ENCODE data around the gene RREB1.

The RREB1 gene

GRCh38 chr6:7219310-7219709 is 111.5 kb downstream of the RREB1 start:
- Histone ChIP-seq H3K4me1 (peaks cover 4% of the 10 kb centered on the region), H2AFZ (no peak overlapping the region), H3K27ac (no peak overlapping the region), H3K9me3 (ENCODE audit: control insufficient read depth, low read length) (no peaks in the 10 kb centered on the region), H3K4me3 (ENCODE audit: low read depth, low read length) (no peak overlapping the region), H3K4me2 (ENCODE audit: low read length) (no peak overlapping the region), H3K9ac (no peak overlapping the region), H3K79me2 (peaks cover 2% of the 10 kb centered on the region), H3K27me3 (ENCODE audit: control insufficient read depth, insufficient read depth, low read length) (no peaks in the 10 kb centered on the region), H3K36me3 (ENCODE audit: control insufficient read depth, insufficient read depth, low read length) (no peaks in the 10 kb centered on the region)
- no peak for TF ChIP-seq CTCF (IDR thresholded peaks at IDR 0.05)

GRCh38 chr6:7222197-7222596 is 114.4 kb downstream of the RREB1 start:
- H3K4me2 ChIP-seq (ENCODE audit: low read length), result no peak overlapping the region
- H3K79me2 ChIP-seq, result no peaks in the 10 kb centered on the region
- H3K27me3 ChIP-seq (ENCODE audit: control insufficient read depth, insufficient read depth, low read length), result no peaks in the 10 kb centered on the region
- no peak overlapping the region for H2AFZ ChIP-seq
- peaks cover 4% of the 10 kb centered on the region for H3K4me1 ChIP-seq
- no peak overlapping the region for H3K27ac ChIP-seq
- no peak overlapping the region for H3K4me3 ChIP-seq (ENCODE audit: low read depth, low read length)
- no peak for TF ChIP-seq CTCF (IDR thresholded peaks at IDR 0.05)
- no peak overlapping the region for H3K9ac ChIP-seq
- H3K9me3 ChIP-seq (ENCODE audit: control insufficient read depth, low read length), result no peaks in the 10 kb centered on the region
- H3K36me3 ChIP-seq (ENCODE audit: control insufficient read depth, insufficient read depth, low read length), result no peaks in the 10 kb centered on the region

GRCh38 chr6:7224731-7225130 is 117.0 kb downstream of the RREB1 start:
- H3K4me2 ChIP-seq (ENCODE audit: low read length), result no peak overlapping the region
- H3K27me3 ChIP-seq (ENCODE audit: control insufficient read depth, insufficient read depth, low read length), result no peaks in the 10 kb centered on the region
- no peaks in the 10 kb centered on the region for H3K36me3 ChIP-seq (ENCODE audit: control insufficient read depth, insufficient read depth, low read length)
- no peak overlapping the region for H3K27ac ChIP-seq
- no peak overlapping the region for H3K9ac ChIP-seq
- no peaks in the 10 kb centered on the region for H3K9me3 ChIP-seq (ENCODE audit: control insufficient read depth, low read length)
- H3K79me2 ChIP-seq, result no peaks in the 10 kb centered on the region
- no peak overlapping the region for H3K4me3 ChIP-seq (ENCODE audit: low read depth, low read length)
- peaks cover 4% of the 10 kb centered on the region for H3K4me1 ChIP-seq
- TF ChIP-seq CTCF (IDR thresholded peaks at IDR 0.05), result no peak
- no peak overlapping the region for H2AFZ ChIP-seq

GRCh38 chr6:7228662-7229375 is 121.1 kb downstream of the RREB1 start:
- H3K79me2 ChIP-seq, result peaks cover 8% of the 10 kb centered on the region
- H3K9ac ChIP-seq, result no peak overlapping the region
- H3K27me3 ChIP-seq (ENCODE audit: control insufficient read depth, insufficient read depth, low read length), result no peaks in the 10 kb centered on the region
- no peaks in the 10 kb centered on the region for H3K36me3 ChIP-seq (ENCODE audit: control insufficient read depth, insufficient read depth, low read length)
- no peak overlapping the region for H3K27ac ChIP-seq
- no peaks in the 10 kb centered on the region for H3K9me3 ChIP-seq (ENCODE audit: control insufficient read depth, low read length)
- no peak overlapping the region for H3K4me2 ChIP-seq (ENCODE audit: low read length)
- H3K4me1 ChIP-seq, result no peaks in the 10 kb centered on the region
- H2AFZ ChIP-seq, result no peak overlapping the region
- TF ChIP-seq CTCF (IDR thresholded peaks at IDR 0.05), result no peak
- no peak overlapping the region for H3K4me3 ChIP-seq (ENCODE audit: low read depth, low read length)

Data from parathyroid adenoma (tissue), 2 donors.